Activated T-cell treated with anti-CD3 and anti-CD28 coated beads, Interleukin-2, amount 50 U/mL, for 72 hours (primary cell): ENCODE data around the gene NTNG2. TPM values are rescaled to one million over a fixed set of nuclear protein-coding genes. Genes with fewer than 3 reads are reported as not detected.

ENCODE experiments used
- ATAC-seq, 2 donors: fragments of 150-1000 bp; cut with Tn5 transposase; replicated peaks in 1 of 2; 2 replicates each; pipeline ENCODE4 v1.10.0; 2021; ENCODE audit warnings: moderate library complexity in 2 of 2, mild to moderate bottlenecking in 1 of 2
- DNase-seq, 2 donors: peaks; one replicate each; pipeline ENCODE4 v3.0.0; 2021 to 2022; ENCODE audit warnings: mixed read lengths in 1 of 2
- H3K27ac Mint-ChIP-seq: one replicate; pipeline ENCODE4 v1.8.0; 2022; ENCODE audit warnings: mild to moderate bottlenecking, moderate library complexity, mixed read lengths
- H3K27me3 Mint-ChIP-seq: one replicate; pipeline ENCODE4 v1.8.0; 2022; ENCODE audit warnings: low read depth, mixed read lengths
- H3K36me3 Mint-ChIP-seq, 2 donors: one replicate each; pipeline ENCODE4 v1.8.0; 2022; ENCODE audit warnings: mixed read lengths in 2 of 2, mild to moderate bottlenecking in 1 of 2; ENCODE audit not compliant: insufficient read depth in 2 of 2
- H3K4me1 Mint-ChIP-seq: one replicate; pipeline ENCODE4 v1.8.0; 2022; ENCODE audit warnings: low read depth, mixed read lengths
- H3K4me3 Mint-ChIP-seq, 2 donors: one replicate each; pipeline ENCODE4 v1.8.0; 2022; ENCODE audit warnings: mild to moderate bottlenecking in 2 of 2, mixed read lengths in 2 of 2, moderate library complexity in 2 of 2
- H3K9me3 Mint-ChIP-seq, 2 donors: one replicate each; pipeline ENCODE4 v1.8.0; 2022; ENCODE audit warnings: mixed read lengths in 2 of 2
- total RNA-seq, 2 donors: library from RNA; stranded (reverse); gene quantifications; one replicate each; pipeline ENCODE4 v1.2.3, GENCODE V29; 2022

Gene NTNG2
- total RNA-seq, 2 donors from 2014 or later, result 3.2 to 5.4 TPM

DNA sequence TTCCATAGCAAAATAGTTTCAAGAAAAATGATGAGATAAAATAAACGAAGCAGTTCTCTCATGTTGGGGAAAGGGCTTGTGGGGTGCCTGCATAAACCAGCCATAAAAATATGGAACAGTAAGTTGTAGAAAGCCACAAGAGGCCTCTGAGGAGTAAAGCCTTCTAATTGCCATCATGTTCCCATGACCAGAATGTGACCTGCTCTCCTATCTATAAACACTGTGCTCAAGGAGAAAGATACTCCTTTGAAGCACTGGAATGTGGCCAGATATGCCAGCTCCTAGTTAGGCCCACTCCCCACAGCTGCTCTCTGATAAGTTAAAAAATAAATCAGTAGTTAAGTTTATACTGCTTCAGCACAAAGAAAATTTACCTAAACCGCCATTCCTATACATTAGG is 127.1 kb downstream of the NTNG2 start:
- Mint-ChIP-seq H3K27me3 (no peaks in the 10 kb centered on the region), H3K4me1 (peaks cover 8% of the 10 kb centered on the region), H3K9me3 (no peaks in the 10 kb centered on the region), H3K4me3 (no peak overlapping the region), H3K27ac (peak overlapping the region; percentile 75), H3K36me3 (peaks cover 4 to 10% of the 10 kb centered on the region in 2 donors)
- DNase-seq, result no peak
- ATAC-seq, result no peak

DNA sequence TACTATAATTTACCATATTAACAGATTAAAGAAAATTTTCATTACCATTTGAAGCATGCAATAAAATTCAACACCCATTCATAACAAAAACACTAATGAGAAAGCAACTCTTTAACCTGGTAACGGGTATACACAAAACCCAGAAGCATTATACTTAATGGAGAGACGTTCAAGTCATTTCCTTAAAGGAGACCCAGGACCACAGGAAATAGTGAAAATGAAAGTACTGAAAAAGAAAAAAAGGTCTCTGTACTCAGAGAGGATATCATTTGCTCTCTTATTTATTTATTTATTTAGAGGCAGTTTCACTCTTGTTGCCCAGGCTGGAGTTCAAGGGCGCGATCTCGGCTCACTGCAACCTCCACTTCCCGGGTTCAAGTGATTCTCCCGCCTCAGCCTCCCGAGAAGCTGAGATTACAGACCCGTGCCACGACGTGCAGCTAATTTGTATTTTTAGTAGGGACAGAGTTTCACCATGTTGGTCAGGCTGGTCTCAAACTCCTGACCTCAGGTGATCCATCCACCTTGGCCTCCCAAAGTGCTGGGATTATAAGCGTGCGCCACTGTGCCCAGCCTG is 131.4 kb downstream of the NTNG2 start:
- Mint-ChIP-seq H3K27me3 (no peaks in the 10 kb centered on the region), H3K36me3 (peaks cover 3 to 25% of the 10 kb centered on the region in 2 donors)
- no peak for DNase-seq

More for the DNA sequence above, 131.4 kb downstream of the NTNG2 start:
- peak overlapping the region; percentile 75 for H3K27ac Mint-ChIP-seq
- H3K4me1 Mint-ChIP-seq, result peaks cover 15% of the 10 kb centered on the region
- no peaks in the 10 kb centered on the region for H3K9me3 Mint-ChIP-seq
- peak in 1 of 2 donors; percentile 60 for ATAC-seq
- no peak overlapping the region for H3K4me3 Mint-ChIP-seq

Other genes with a start within 250 kb of the NTNG2 start
- gene MED27, start 82.2 kb upstream of the NTNG2 start, total RNA-seq, result 10 to 100 TPM; 29.0 to 30.5 TPM
- gene SETX, start 192.9 kb downstream of the NTNG2 start, total RNA-seq, result 10 to 100 TPM; 53.7 to 55.9 TPM
- 10 to 100 TPM; 23.0 to 23.3 TPM for gene TTF1, start 244.8 kb downstream of the NTNG2 start, total RNA-seq
- gene CFAP77, start 248.2 kb downstream of the NTNG2 start, total RNA-seq, result not detected